HepG2 (cell line): ENCODE results near the gene PLD2. TPM values are rescaled to one million over a fixed set of nuclear protein-coding genes. Genes with fewer than 3 reads are reported as not detected.

Source experiments
- polyA plus RNA-seq, 8 experiments: library from polyadenylated mRNA; depleted of rRNA in 3 of 8; stranded (reverse) in 7 of 8; unstranded in 1 of 8; fragments of >200 nt; fragmentation: Illumina TruSeq in 4 of 8; extraction: Trizol in 4 of 8; gene quantifications; 2 replicates each; pipeline versions ENCODE4 v1.2.1 to v1.2.3, GENCODE V29; 2011 to 2016; ENCODE audit warnings: low read depth in 4 of 8, missing spikeins in 1 of 8, mixed read lengths in 1 of 8; ENCODE audit not compliant: insufficient read depth in 1 of 8
- total RNA-seq, 5 experiments: library from RNA; depleted of rRNA; stranded (reverse); fragments of >200 nt; fragmentation: Illumina TruSeq; extraction: Trizol; gene quantifications; 2 replicates each; pipeline ENCODE4 v1.2.3, GENCODE V29; 2016; ENCODE audit warnings: low read depth in 1 of 5

PLD2 gene
- total and polyA plus RNA-seq, 2 of the 13 experiments (the other 11 are each of a cell fraction or from before 2014, with no cell fraction given): 13.4 to 29.7 TPM

Other genes starting within 250 kb of the PLD2 start
- 0.70 and 0.80 TPM in 2 replicates for gene GGT6, start 246.6 kb upstream of the PLD2 start, total RNA-seq (2016; rRNA removed; fragmentation: Illumina TruSeq; extraction: Trizol)
- 0.14 and 0.16 TPM in 2 replicates for gene GGT6, start 246.6 kb upstream of the PLD2 start, polyA plus RNA-seq (2011; rRNA removed)
- gene SMTNL2, start 222.6 kb upstream of the PLD2 start, total RNA-seq (2016; rRNA removed; fragmentation: Illumina TruSeq; extraction: Trizol): 5.1 and 5.8 TPM in 2 replicates
- 0.41 and 1.1 TPM in 2 replicates for gene SMTNL2, start 222.6 kb upstream of the PLD2 start, polyA plus RNA-seq (2011; rRNA removed)
- 0.04 TPM in 1 of 2 replicates, not detected in the other for gene ALOX15, start 165.5 kb upstream of the PLD2 start, total RNA-seq (2016; rRNA removed; fragmentation: Illumina TruSeq; extraction: Trizol)
- gene ALOX15, start 165.5 kb upstream of the PLD2 start, polyA plus RNA-seq (2011; rRNA removed): 0.35 TPM in 1 of 2 replicates, not detected in the other
- 27.8 and 33.2 TPM in 2 replicates for gene PELP1, start 103.0 kb upstream of the PLD2 start, total RNA-seq (2016; rRNA removed; fragmentation: Illumina TruSeq; extraction: Trizol)
- 14.9 and 22.5 TPM in 2 replicates for gene PELP1, start 103.0 kb upstream of the PLD2 start, polyA plus RNA-seq (2011; rRNA removed)
- gene ARRB2, start 96.5 kb upstream of the PLD2 start, total RNA-seq (2016; rRNA removed; fragmentation: Illumina TruSeq; extraction: Trizol): 15.5 and 21.5 TPM in 2 replicates
- gene ARRB2, start 96.5 kb upstream of the PLD2 start, polyA plus RNA-seq (2011; rRNA removed): 49.2 and 58.4 TPM in 2 replicates
- 20.2 and 25.1 TPM in 2 replicates for gene MED11, start 75.7 kb upstream of the PLD2 start, total RNA-seq (2016; rRNA removed; fragmentation: Illumina TruSeq; extraction: Trizol)
- gene MED11, start 75.7 kb upstream of the PLD2 start, polyA plus RNA-seq (2011; rRNA removed): 36.2 and 39.0 TPM in 2 replicates
- 0.15 and 0.24 TPM in 2 replicates for gene ZMYND15, start 67.3 kb upstream of the PLD2 start, total RNA-seq (2016; rRNA removed; fragmentation: Illumina TruSeq; extraction: Trizol)
- gene ZMYND15, start 67.3 kb upstream of the PLD2 start, polyA plus RNA-seq (2011; rRNA removed): 2.7 and 3.6 TPM in 2 replicates
- 5.4 and 9.4 TPM in 2 replicates for gene CXCL16, start 67.2 kb upstream of the PLD2 start, total RNA-seq (2016; rRNA removed; fragmentation: Illumina TruSeq; extraction: Trizol)
- gene CXCL16, start 67.2 kb upstream of the PLD2 start, polyA plus RNA-seq (2011; rRNA removed): 101 and 142 TPM in 2 replicates
- 15.6 and 30.1 TPM in 2 replicates for gene TM4SF5, start 35.3 kb upstream of the PLD2 start, total RNA-seq (2016; rRNA removed; fragmentation: Illumina TruSeq; extraction: Trizol)
- gene TM4SF5, start 35.3 kb upstream of the PLD2 start, polyA plus RNA-seq (2011; rRNA removed): 126 and 152 TPM in 2 replicates
- not detected in 2 replicates for gene VMO1, start 20.8 kb upstream of the PLD2 start, total RNA-seq (2016; rRNA removed; fragmentation: Illumina TruSeq; extraction: Trizol)
- 0.13 TPM in 1 of 2 replicates, not detected in the other for gene VMO1, start 20.8 kb upstream of the PLD2 start, polyA plus RNA-seq (2011; rRNA removed)
- gene GLTPD2, start 18.2 kb upstream of the PLD2 start, total RNA-seq (2016; rRNA removed; fragmentation: Illumina TruSeq; extraction: Trizol): 6.0 and 12.9 TPM in 2 replicates
- 7.5 and 14.9 TPM in 2 replicates for gene GLTPD2, start 18.2 kb upstream of the PLD2 start, polyA plus RNA-seq (2011; rRNA removed)
- gene PSMB6, start 11.0 kb upstream of the PLD2 start, total RNA-seq (2016; rRNA removed; fragmentation: Illumina TruSeq; extraction: Trizol): 264 and 335 TPM in 2 replicates
- 277 and 298 TPM in 2 replicates for gene PSMB6, start 11.0 kb upstream of the PLD2 start, polyA plus RNA-seq (2011; rRNA removed)
- gene MINK1, start 26.2 kb downstream of the PLD2 start, total RNA-seq (2016; rRNA removed; fragmentation: Illumina TruSeq; extraction: Trizol): 15.2 and 17.2 TPM in 2 replicates
- gene MINK1, start 26.2 kb downstream of the PLD2 start, polyA plus RNA-seq (2011; rRNA removed): 63.9 and 75.5 TPM in 2 replicates
- 0.20 TPM in 1 of 2 replicates, not detected in the other for gene C17orf107, start 92.4 kb downstream of the PLD2 start, total RNA-seq (2016; rRNA removed; fragmentation: Illumina TruSeq; extraction: Trizol)
- 0.59 and 0.82 TPM in 2 replicates for gene C17orf107, start 92.4 kb downstream of the PLD2 start, polyA plus RNA-seq (2011; rRNA removed)
- gene CHRNE, start 95.9 kb downstream of the PLD2 start, total RNA-seq (2016; rRNA removed; fragmentation: Illumina TruSeq; extraction: Trizol): 0.25 and 0.53 TPM in 2 replicates
- gene CHRNE, start 95.9 kb downstream of the PLD2 start, polyA plus RNA-seq (2011; rRNA removed): 0.59 and 1.3 TPM in 2 replicates
- gene GP1BA, start 125.1 kb downstream of the PLD2 start, total RNA-seq (2016; rRNA removed; fragmentation: Illumina TruSeq; extraction: Trizol): not detected in 2 replicates
- gene GP1BA, start 125.1 kb downstream of the PLD2 start, polyA plus RNA-seq (2011; rRNA removed): not detected in 2 replicates
- 47.2 and 47.9 TPM in 2 replicates for gene SLC25A11, start 132.9 kb downstream of the PLD2 start, total RNA-seq (2016; rRNA removed; fragmentation: Illumina TruSeq; extraction: Trizol)
- gene SLC25A11, start 132.9 kb downstream of the PLD2 start, polyA plus RNA-seq (2011; rRNA removed): 35.0 and 35.4 TPM in 2 replicates
- 35.7 and 44.1 TPM in 2 replicates for gene RNF167, start 133.1 kb downstream of the PLD2 start, total RNA-seq (2016; rRNA removed; fragmentation: Illumina TruSeq; extraction: Trizol)
- gene RNF167, start 133.1 kb downstream of the PLD2 start, polyA plus RNA-seq (2011; rRNA removed): 45.4 and 49.9 TPM in 2 replicates
- 494 and 520 TPM in 2 replicates for gene PFN1, start 141.4 kb downstream of the PLD2 start, total RNA-seq (2016; rRNA removed; fragmentation: Illumina TruSeq; extraction: Trizol)
- gene PFN1, start 141.4 kb downstream of the PLD2 start, polyA plus RNA-seq (2011; rRNA removed): 589 and 613 TPM in 2 replicates
- 59.8 and 68.2 TPM in 2 replicates for gene ENO3, start 144.0 kb downstream of the PLD2 start, total RNA-seq (2016; rRNA removed; fragmentation: Illumina TruSeq; extraction: Trizol)
- 51.9 and 69.8 TPM in 2 replicates for gene ENO3, start 144.0 kb downstream of the PLD2 start, polyA plus RNA-seq (2011; rRNA removed)
- gene SPAG7, start 160.7 kb downstream of the PLD2 start, total RNA-seq (2016; rRNA removed; fragmentation: Illumina TruSeq; extraction: Trizol): 59.0 and 74.8 TPM in 2 replicates
- 46.6 and 51.0 TPM in 2 replicates for gene SPAG7, start 160.7 kb downstream of the PLD2 start, polyA plus RNA-seq (2011; rRNA removed)
- gene CAMTA2, start 180.5 kb downstream of the PLD2 start, total RNA-seq (2016; rRNA removed; fragmentation: Illumina TruSeq; extraction: Trizol): 4.0 and 4.1 TPM in 2 replicates
- gene CAMTA2, start 180.5 kb downstream of the PLD2 start, polyA plus RNA-seq (2011; rRNA removed): 7.1 and 8.9 TPM in 2 replicates
- gene INCA1, start 190.4 kb downstream of the PLD2 start, total RNA-seq (2016; rRNA removed; fragmentation: Illumina TruSeq; extraction: Trizol): 0.35 and 0.93 TPM in 2 replicates
- gene INCA1, start 190.4 kb downstream of the PLD2 start, polyA plus RNA-seq (2011; rRNA removed): 2.6 and 3.3 TPM in 2 replicates
- 79.0 and 104 TPM in 2 replicates for gene KIF1C, start 190.8 kb downstream of the PLD2 start, total RNA-seq (2016; rRNA removed; fragmentation: Illumina TruSeq; extraction: Trizol)
- 70.0 and 77.7 TPM in 2 replicates for gene KIF1C, start 190.8 kb downstream of the PLD2 start, polyA plus RNA-seq (2011; rRNA removed)
- 0.13 TPM in 1 of 2 replicates, not detected in the other for gene SLC52A1, start 228.3 kb downstream of the PLD2 start, total RNA-seq (2016; rRNA removed; fragmentation: Illumina TruSeq; extraction: Trizol)
- 0.03 TPM in 1 of 2 replicates, not detected in the other for gene SLC52A1, start 228.3 kb downstream of the PLD2 start, polyA plus RNA-seq (2011; rRNA removed)